GM12878 (cell line): ENCODE measurements around the gene ACCS.
A peak's percentile ranks its signal among the peaks of the same experiment; 100 is the strongest.

Source experiments
- CTCF ChIP-seq, 3 experiments: IDR thresholded peaks in 2 of 3; conservative IDR thresholded peaks in 1 of 3; 2 replicates each; pipeline ENCODE4 v1.5.1; 2011; ENCODE audit warnings: low read depth in 3 of 3, low read length in 3 of 3, mild to moderate bottlenecking in 3 of 3, control low read depth in 2 of 3, moderate library complexity in 2 of 3, inconsistent platforms in 1 of 3, mixed read lengths in 1 of 3; ENCODE audit not compliant: control insufficient read depth in 2 of 3, insufficient read depth in 1 of 3; ENCODE audit errors: extremely low read depth in 1 of 3
- NFIC ChIP-seq: IDR thresholded peaks from 2 replicates; pipeline ENCODE4 v1.6.1; 2012; ENCODE audit warnings: low read depth, mild to moderate bottlenecking, inconsistent platforms, low read length, moderate library complexity
- POLR2AphosphoS5 ChIP-seq: IDR thresholded peaks from 2 replicates; pipeline ENCODE4 v1.6.1; 2011; ENCODE audit warnings: mild to moderate bottlenecking, low read length, inconsistent platforms
- RAD21 ChIP-seq: IDR thresholded peaks from 2 replicates; pipeline ENCODE4 v1.6.1; 2011; ENCODE audit warnings: mild to moderate bottlenecking, low read depth, low read length, moderate library complexity; ENCODE audit not compliant: insufficient read depth
- SIN3A ChIP-seq: IDR thresholded peaks from 2 replicates; pipeline ENCODE4 v1.6.1; 2012; ENCODE audit warnings: low read depth, low read length, improper control_type of control experiment
- SP1 ChIP-seq: IDR thresholded peaks from one replicate; pipeline ENCODE4 v1.6.1; 2011; ENCODE audit warnings: low read depth, low read length
- TAF1 ChIP-seq: IDR thresholded peaks from 2 replicates; pipeline ENCODE4 v1.6.1; 2011; ENCODE audit warnings: mild to moderate bottlenecking, low read depth, low read length, borderline replicate concordance
- TARDBP ChIP-seq: IDR thresholded peaks from 2 replicates; pipeline ENCODE4 v1.6.1; 2016; ENCODE audit warnings: borderline replicate concordance

- TF ChIP-seq POLR2AphosphoS5 = no peak
- peak; percentile 80 for TF ChIP-seq CTCF (IDR thresholded peaks at IDR 0.05 in 2 of 3, conservative IDR thresholded peaks at IDR 0.05 in 1 of 3; ENCODE audit: control insufficient read depth in 2 of 3, extremely low read depth in 1 of 3, insufficient read depth in 1 of 3, low read depth in 3 of 3, low read length in 3 of 3)
- TF ChIP-seq TARDBP = no peak
- TF ChIP-seq RAD21 = peak; percentile 67
- TF ChIP-seq NFIC = no peak
- no peak for TF ChIP-seq SIN3A
- TF ChIP-seq TAF1 = no peak
- no peak for TF ChIP-seq SP1
Measured at GRCh38 chr11:44094260-44094868, 28.3 kb downstream of the ACCS start.
